Vagina (tissue), 2 donors: ENCODE data around the gene MORN3. TPM values are rescaled to one million over a fixed set of nuclear protein-coding genes. Genes with fewer than 3 reads are reported as not detected.
A peak's percentile ranks its signal among the peaks of the same experiment; 100 is the strongest.

Experiments
- DNase-seq, 2 donors: peaks; one replicate each; pipeline ENCODE4 v3.0.0-alpha.2; 2017; ENCODE audit errors: extremely low spot score in 2 of 2
- H3K27ac ChIP-seq: fragments of 200-600 bp; sonication (generic); one replicate; pipeline ENCODE4 v1.5.1; 2019
- H3K27me3 ChIP-seq: fragments of 200-600 bp; sonication (generic); one replicate; pipeline ENCODE4 v1.5.1; 2019
- H3K36me3 ChIP-seq, 2 donors: fragments of 200-600 bp; sonication (generic); one replicate each; pipeline ENCODE4 v1.5.1; 2017 to 2019
- H3K4me1 ChIP-seq: fragments of 200-600 bp; sonication (generic); one replicate; pipeline ENCODE4 v1.5.1; 2019
- H3K4me3 ChIP-seq, 2 donors: fragments of 200-600 bp; sonication (generic); 1 replicate in 1 of 2; 2 replicates in 1 of 2; pipeline ENCODE4 v1.5.1; 2016 to 2019
- H3K9me3 ChIP-seq: fragments of 200-600 bp; sonication (generic); one replicate; pipeline ENCODE4 v1.5.1; 2019
- POLR2A ChIP-seq, 2 donors: fragments of 450-650 bp; IDR thresholded peaks; one replicate each; pipeline ENCODE4 v1.6.1; 2017; ENCODE audit warnings: antibody characterized with exemption in 2 of 2, mild to moderate bottlenecking in 2 of 2, moderate library complexity in 2 of 2
- POLR2AphosphoS5 ChIP-seq, 2 donors: sonication (generic); formaldehyde crosslinking; IDR thresholded peaks; one replicate each; pipeline ENCODE4 v1.9.0; 2017; ENCODE audit warnings: antibody characterized with exemption in 2 of 2, mild to moderate bottlenecking in 2 of 2, low read depth in 1 of 2; ENCODE audit not compliant: insufficient read depth in 1 of 2
- intact Hi-C: fragments of 100-400 bp; cut with DNase I; formaldehyde crosslinking; loops from one replicate; pipeline ENCODE4 v1.15.1; 2023
- total RNA-seq: library from RNA; depleted of rRNA; stranded (reverse); fragments of >200 nt; gene quantifications from one replicate; pipeline ENCODE4 v1.2.3, GENCODE V29; 2016
- TF ChIP-seq, protein P1 (sequence below), 3 experiments: fragments of 450-650 bp in 2 of 3; fragments of 200-600 bp in 1 of 3; sonication (generic) in 1 of 3; IDR thresholded peaks; one replicate each; pipeline ENCODE4 v1.5.1; 2017 to 2019; ENCODE audit warnings: antibody characterized with exemption in 3 of 3, mild to moderate bottlenecking in 2 of 3, moderate library complexity in 2 of 3

Gene MORN3
- total RNA-seq, 1 donor from 2014 or later = not detected

DNA sequence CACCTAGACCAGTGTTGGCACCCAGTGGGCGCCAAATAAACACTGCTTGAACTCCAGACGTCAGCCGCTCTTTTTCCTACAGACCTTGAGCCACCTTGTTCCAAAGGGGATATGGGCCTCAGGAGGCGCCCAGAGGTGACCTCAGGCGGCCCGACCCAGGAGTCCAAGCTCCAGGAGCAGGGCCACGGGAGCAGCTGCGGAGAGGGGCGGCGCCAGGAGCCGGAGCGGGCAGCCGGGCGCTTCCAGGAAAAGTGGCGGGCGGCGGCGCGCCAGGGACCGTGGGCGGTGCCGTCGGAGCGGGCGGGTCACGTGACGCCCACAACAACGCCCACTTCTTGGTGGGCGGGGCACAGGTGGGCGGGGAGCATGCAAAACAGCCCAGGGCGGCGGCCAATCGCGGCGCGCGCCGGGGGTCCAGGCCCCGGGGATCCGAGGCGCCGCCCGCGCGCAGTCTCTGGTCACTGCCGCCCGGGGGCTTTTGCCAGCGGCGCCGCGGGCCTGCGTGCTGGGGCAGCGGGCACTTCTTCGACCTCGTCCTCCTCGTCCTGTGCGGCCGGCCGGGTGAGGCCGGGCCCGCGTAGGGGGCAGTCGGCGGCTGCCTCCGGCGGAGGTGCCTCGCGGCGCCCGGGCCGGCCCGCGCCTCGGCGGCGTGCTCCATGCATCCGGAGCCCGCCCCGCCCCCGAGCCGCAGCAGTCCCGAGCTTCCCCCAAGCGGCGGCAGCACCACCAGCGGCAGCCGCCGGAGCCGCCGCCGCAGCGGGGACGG, 43.2 kb downstream of the MORN3 start, which contains the start of gene ORAI1:
Gene ORAI1, plus strand, starts transcription at position 444 of the 766 bp plus-strand sequence.
- Histone ChIP-seq H3K9me3 (no peaks in the 10 kb centered on the region), H3K36me3 (no peaks in the 10 kb centered on the region), H3K27me3 (no peaks in the 10 kb centered on the region), H3K27ac (peak within 1 kb of the TSS; percentile 94), H3K4me1 (peaks cover 53% of the 10 kb centered on the region), H3K4me3 (peak within 1 kb of the TSS; percentile 84)
- intact Hi-C loops = loop anchor here (5.0 kb wide), 1 partner anchor 46 kb away; no protein-coding TSS in a partner anchor
- peak in 1 of 2 donors; percentile 95 for DNase-seq
- TF ChIP-seq POLR2A (IDR thresholded peaks at IDR 0.05) (peak in 1 of 2 donors; percentile 73), POLR2AphosphoS5 (IDR thresholded peaks at IDR 0.05; ENCODE audit: insufficient read depth in 1 of 2, low read depth in 1 of 2) (peak in 1 of 2 donors; percentile 69)
- TF ChIP-seq, protein P1, sequence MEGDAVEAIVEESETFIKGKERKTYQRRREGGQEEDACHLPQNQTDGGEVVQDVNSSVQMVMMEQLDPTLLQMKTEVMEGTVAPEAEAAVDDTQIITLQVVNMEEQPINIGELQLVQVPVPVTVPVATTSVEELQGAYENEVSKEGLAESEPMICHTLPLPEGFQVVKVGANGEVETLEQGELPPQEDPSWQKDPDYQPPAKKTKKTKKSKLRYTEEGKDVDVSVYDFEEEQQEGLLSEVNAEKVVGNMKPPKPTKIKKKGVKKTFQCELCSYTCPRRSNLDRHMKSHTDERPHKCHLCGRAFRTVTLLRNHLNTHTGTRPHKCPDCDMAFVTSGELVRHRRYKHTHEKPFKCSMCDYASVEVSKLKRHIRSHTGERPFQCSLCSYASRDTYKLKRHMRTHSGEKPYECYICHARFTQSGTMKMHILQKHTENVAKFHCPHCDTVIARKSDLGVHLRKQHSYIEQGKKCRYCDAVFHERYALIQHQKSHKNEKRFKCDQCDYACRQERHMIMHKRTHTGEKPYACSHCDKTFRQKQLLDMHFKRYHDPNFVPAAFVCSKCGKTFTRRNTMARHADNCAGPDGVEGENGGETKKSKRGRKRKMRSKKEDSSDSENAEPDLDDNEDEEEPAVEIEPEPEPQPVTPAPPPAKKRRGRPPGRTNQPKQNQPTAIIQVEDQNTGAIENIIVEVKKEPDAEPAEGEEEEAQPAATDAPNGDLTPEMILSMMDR (IDR thresholded peaks at IDR 0.05) = no peak

DNA sequence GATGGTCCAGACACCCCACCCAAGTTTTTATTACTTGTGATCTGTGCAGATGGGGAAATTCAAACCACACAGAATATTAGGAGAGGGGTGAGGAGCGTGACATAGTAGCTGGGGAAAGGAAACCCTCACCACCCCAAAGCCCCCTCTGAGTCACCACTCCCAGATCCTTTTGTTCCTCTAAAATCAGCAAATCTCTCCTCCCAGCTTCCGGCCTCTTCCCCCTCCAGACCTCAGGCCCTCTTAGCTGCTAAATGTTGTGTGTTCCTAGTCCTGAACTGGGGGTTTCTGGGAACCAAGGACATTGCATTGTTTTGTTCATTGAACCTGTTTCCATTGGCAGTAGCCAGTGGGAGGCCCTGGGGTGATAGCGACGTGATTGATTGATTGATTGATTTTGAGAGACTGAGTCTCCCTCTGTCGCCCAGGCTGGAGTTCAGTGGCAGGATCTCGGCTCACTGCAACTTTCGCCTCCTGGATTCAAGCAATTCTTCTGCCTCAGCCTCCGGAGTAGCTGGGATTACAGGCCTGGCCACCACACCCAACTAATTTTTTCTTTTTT, 49.0 kb downstream of the MORN3 start:
- Histone ChIP-seq H3K27ac (no peak overlapping the region), H3K36me3 (no peaks in the 10 kb centered on the region), H3K27me3 (no peaks in the 10 kb centered on the region), H3K4me1 (peaks cover 7% of the 10 kb centered on the region), H3K4me3 (no peak overlapping the region), H3K9me3 (no peaks in the 10 kb centered on the region)
- no peak for TF ChIP-seq POLR2A (IDR thresholded peaks at IDR 0.05)
- TF ChIP-seq, protein P1 (IDR thresholded peaks at IDR 0.05) = no peak
- intact Hi-C loops = no loop called here
- no peak for DNase-seq

DNA sequence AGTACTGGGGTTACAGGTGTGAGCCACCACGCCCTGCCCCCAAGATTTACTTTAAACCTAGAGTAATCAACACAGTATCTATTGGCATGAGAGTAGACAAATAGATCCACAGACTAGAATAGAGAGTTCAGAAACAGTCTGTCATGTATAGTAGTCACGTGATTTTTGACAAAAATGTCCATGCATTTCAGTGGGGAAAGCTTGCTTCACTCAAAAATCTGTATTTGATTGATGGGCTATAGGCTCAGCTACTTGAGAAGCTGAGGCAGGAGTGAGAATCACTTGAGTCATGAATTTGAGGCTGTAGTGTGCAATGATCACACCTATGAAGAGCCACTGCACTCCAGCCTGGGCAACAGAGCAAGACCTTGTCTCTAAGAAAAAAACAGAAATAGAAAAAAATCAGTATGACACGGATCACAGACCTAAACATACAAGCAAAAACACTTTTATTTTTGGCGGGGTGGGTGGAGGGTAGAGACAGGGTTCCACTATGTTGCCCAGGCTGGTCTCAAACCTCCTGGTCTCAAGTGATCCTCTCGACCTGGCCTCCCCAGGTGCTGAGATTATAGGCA, 50.7 kb downstream of the MORN3 start:
- TF ChIP-seq, protein P1 (IDR thresholded peaks at IDR 0.05) = no peak
- Histone ChIP-seq H3K27me3 (no peaks in the 10 kb centered on the region), H3K4me1 (no peaks in the 10 kb centered on the region), H3K27ac (no peak overlapping the region), H3K36me3 (no peaks in the 10 kb centered on the region), H3K9me3 (no peaks in the 10 kb centered on the region), H3K4me3 (no peak overlapping the region)
- DNase-seq = no peak
- intact Hi-C loops = no loop called here

DNA sequence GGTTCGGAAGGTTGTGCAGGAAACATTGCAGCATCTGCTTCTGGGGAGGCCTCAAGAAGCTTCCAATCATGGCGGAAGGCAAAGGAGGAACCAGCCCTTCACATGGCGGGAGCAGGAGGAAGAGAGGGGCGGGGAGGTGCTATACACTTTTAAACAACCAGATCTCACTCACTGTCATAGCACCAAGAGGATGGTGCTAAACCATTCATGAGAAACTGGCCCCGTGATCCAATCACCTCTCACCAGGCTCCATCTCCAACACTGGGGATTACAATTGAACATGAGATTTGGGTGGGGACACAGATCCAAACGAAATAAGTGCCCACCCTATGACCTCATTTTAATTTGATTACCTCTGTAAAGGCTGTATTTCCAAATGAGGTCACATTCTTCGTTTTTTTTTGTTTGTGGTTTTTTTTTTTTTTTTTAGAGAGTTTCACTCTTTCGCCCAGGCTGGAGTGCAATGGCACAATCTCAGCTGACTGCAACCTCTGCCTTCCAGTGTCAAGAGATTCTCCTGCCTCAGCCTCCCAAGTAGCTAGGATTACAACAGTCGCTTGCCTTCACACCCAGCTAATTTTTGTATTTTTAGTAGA, 54.5 kb downstream of the MORN3 start:
- no peak for DNase-seq
- Histone ChIP-seq H3K27me3 (no peaks in the 10 kb centered on the region), H3K36me3 (no peaks in the 10 kb centered on the region), H3K27ac (no peak overlapping the region), H3K4me3 (no peak overlapping the region), H3K9me3 (no peaks in the 10 kb centered on the region), H3K4me1 (peaks cover 9% of the 10 kb centered on the region)
- no peak for TF ChIP-seq POLR2A (IDR thresholded peaks at IDR 0.05)
- TF ChIP-seq POLR2AphosphoS5 (IDR thresholded peaks at IDR 0.05; ENCODE audit: insufficient read depth in 1 of 2, low read depth in 1 of 2) = no peak
- TF ChIP-seq, protein P1 (IDR thresholded peaks at IDR 0.05) = no peak
- intact Hi-C loops = no loop called here
